Measurements from ENCODE around the gene RBM28.
A peak's percentile ranks its signal among the peaks of the same experiment; 100 is the strongest.

RBM28 gene, protein sequence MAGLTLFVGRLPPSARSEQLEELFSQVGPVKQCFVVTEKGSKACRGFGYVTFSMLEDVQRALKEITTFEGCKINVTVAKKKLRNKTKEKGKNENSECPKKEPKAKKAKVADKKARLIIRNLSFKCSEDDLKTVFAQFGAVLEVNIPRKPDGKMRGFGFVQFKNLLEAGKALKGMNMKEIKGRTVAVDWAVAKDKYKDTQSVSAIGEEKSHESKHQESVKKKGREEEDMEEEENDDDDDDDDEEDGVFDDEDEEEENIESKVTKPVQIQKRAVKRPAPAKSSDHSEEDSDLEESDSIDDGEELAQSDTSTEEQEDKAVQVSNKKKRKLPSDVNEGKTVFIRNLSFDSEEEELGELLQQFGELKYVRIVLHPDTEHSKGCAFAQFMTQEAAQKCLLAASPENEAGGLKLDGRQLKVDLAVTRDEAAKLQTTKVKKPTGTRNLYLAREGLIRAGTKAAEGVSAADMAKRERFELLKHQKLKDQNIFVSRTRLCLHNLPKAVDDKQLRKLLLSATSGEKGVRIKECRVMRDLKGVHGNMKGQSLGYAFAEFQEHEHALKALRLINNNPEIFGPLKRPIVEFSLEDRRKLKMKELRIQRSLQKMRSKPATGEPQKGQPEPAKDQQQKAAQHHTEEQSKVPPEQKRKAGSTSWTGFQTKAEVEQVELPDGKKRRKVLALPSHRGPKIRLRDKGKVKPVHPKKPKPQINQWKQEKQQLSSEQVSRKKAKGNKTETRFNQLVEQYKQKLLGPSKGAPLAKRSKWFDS

DNA sequence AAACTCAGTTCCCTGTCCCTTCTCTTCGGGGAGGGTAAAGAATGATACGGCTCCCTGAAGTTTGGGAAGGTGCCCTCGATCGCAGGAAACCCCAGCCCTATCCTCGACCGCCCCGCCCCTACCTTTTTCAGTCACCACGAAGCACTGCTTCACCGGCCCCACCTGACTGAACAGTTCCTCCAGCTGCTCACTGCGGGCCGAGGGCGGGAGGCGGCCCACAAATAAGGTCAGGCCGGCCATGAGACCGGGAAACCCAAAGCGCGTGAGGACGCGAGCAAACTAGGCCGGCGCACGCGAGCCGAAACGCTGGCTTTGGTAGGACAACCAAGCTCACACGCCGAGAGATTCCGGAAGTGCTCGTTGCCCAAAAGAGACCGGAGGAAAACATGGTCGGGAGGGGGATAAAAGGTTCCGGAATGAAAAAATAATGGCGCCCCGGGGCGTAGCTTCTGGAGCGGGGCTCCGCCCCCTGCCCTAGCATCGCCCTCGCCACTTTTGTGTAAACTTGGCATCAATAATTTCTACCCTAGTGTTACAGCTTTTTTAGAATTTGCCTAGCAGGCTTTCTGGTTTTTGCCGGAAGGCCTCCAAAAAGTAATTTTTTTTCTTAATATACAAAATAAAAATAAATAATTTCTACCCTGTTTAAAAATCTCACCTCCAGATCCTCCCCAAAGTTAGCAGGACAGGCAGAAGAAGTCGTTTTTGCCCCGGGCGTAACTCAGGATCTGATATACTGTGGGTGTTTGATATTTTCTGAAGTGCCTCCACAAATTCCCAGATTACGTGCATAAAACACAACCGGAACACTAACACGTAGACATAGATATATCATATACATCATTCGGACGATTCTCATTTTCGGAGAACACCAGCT, at the start of gene RBM28:
Gene RBM28, minus strand, starts transcription at position 355 of the 877 bp plus-strand sequence. Its CDS starts 115 bp downstream, at position 240.
- DNase-seq (ENCODE audit: low read depth) = peak; percentile 74

GRCh38 chr7:128392446-128393327, 49.0 kb upstream of the RBM28 start:
- DNase-seq (ENCODE audit: low read depth) = no peak

GRCh38 chr7:128391805-128392204, 48.1 kb upstream of the RBM28 start:
- DNase-seq (ENCODE audit: low read depth) = no peak

DNA sequence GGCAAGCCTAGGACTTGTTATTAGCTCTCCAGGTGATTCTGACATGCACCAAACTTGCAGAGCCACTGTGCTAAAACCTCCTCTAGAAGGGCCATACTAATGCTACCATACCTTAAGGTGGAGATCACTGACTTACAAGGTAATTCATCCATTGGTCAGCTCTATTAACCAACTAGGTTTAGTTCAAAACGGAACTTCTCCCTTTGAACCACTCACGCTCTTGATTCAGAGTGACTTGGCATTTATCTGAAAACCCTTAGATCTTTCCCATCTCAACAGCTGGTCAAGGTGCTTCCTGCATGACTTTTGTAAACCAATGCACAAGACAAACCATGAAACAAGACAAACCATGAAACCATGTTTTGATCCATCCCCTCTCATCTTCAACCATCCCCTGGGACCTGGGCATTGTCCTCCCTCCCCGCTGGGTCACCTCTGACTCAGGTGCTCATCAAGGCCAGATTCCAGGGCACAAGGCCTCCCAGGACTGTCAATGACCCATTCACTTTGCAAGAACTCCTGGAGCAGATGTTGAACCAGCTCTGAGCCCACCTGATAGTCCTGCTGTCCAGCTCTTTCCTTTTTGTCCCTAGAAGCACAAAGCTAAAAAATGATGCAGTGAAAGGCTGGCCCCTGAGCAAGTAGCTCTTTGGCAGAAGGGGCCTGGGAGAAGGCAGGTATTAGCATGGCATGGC, 47.3 kb upstream of the RBM28 start:
- DNase-seq (ENCODE audit: low read depth) = no peak

DNA sequence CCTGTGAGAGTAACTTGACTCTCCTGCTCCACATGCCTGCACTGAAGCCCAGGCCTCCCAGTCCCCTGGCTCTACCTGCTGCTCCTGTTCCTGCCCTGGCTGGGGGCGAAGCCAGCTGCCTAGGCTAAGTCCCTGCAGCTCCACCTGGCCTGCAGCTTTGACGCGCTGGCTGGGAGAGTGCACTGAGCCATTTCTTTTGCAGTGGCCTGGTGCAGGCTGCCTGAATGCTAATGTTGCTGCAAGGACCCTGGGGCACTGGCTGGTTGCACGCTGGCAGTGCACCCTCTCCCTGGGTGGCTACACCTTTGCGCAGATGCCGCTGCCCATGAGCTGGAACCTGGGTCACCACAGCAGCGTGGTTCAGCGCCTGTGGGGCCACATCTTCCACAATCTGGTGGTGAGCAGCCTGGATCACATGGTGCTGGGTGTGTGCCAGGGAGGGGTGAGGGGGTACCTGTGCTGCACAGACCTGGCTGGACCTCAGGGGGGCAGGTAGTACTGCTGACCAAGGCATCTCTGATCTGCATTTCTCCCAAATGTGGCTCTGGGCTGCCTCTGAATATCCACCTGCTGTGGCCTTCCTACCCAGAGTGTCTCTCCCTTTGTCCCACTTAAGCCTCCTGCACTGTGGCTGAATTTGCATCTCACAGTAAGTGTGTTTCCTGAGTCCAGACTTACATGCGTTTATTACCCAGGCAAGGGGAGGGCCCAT, 46.1 kb upstream of the RBM28 start:
- DNase-seq (ENCODE audit: low read depth) = no peak

GRCh38 chr7:128389085-128389617, 45.4 kb upstream of the RBM28 start:
- no peak for DNase-seq (ENCODE audit: low read depth)

DNA sequence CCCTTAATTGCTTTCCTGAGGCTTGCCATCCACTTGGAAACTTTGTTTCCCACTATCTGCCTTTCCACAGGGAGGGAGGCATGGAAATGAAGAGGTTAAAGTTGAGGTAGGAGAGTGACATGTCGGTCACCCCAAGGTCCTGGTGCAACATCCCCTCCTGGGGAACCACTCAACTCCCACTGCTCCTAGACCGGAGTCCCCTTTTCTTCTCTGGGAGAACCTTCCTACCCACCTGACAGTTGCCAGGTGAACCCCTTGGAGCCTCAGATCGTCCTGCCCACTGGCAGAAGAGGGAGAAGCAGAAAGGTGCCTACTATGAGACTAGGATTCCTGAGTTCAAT, 44.4 kb upstream of the RBM28 start:
- DNase-seq (ENCODE audit: low read depth) = no peak

- DNase-seq (ENCODE audit: low read depth) = peak; percentile 53
Observed at GRCh38 chr7:128387216-128388144, 43.8 kb upstream of the RBM28 start.

DNA sequence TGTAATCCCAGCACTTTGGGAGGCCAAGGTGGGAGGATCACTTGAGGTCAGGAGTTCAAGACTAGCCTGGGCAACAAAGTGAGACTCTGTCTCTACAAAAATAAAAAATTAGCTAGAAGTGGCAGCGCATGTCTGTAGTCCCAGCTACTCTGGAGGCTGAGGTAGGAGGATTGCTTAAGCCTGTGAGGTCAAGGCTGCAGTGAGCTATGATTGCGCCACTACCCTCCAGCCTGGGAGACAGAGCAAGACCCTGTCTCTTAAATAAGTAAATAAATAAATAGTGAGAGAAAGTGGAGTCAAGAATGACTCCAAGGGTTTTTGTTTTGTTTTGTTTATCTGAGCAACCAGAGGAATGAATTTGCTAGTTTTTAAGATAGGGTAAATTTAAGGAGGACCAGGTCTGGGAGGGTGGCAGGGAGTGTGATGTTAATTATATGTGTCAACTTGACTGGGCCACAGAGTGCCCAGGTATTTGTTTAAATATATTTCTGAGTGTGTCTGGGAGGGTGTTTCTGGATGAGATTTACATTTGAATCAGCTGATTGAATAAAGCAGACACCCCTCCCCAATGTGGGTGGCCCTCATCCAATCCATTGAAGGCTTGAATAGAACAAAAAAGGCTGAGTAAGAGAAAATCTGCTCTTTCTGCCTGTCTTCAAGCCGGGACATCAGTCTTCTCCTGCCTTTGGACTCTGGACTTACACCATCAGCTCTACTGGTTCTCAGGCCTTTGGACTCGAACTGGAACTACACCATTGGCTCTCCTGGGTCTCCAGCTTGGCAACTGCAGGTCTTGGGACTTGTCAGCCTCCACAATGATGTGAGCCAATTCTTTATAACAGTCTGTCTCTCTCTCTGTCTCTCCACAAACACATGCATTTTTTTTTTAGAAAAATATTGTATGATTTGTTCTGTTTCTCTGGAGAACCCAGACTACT, 42.5 kb upstream of the RBM28 start:
- DNase-seq (ENCODE audit: low read depth) = no peak

- no peak for DNase-seq (ENCODE audit: low read depth)
Observed at GRCh38 chr7:128384726-128385125, 41.0 kb upstream of the RBM28 start.

DNA sequence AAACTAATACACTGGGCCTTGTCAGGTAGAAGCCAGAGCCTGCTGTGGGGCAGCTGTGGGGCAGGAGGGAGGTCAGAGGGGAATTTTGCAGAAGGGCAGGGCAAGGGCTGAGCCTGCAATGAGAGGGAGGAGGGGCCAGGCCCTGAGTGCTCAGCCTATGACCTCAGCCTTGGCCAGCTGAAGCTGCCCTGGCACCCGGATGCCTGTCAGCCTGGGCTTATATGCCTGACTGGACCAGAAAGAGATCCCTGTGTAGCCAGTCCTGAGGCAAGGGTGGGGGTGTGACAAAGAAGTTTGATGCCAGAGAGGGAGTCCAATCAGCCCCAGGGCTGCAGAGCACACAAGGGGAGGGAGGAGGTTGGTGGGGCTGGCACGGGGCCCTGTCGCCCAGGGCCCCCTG, 40.1 kb upstream of the RBM28 start:
- DNase-seq (ENCODE audit: low read depth) = no peak

DNA sequence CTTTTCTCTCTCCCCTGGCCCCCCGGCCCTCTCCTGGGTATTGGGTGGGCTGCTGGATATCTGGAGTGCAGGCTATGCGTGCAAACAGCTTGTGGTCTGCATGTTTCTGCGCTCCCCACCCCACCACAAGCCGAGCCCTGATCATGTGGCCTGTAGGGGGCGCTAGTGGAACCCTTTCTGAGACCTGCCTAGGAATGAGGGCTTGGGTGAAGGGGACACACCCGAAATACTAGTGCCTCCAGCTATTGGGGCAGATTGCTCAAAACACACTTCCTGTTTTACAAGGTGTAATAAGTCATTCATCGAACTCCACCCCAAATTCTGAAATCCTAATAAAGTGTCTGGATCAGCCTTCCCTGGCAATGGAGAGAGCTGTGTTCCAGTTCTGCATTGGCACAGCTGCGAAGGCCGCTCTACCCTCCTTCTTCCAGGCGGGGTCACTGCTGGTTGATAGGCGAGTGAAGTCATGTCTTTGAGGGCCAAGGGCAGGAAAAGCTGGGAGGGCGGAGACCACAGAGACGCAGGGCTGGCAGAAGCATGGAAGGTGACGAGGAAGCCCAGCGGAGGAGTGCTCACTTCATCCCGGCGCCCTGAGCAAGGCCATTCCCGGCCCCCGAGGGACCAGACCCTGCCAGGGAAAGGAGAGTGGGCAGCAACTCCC, 37.6 kb upstream of the RBM28 start:
- no peak for DNase-seq (ENCODE audit: low read depth)

GRCh38 chr7:128380483-128381106, 36.9 kb upstream of the RBM28 start:
- no peak for DNase-seq (ENCODE audit: low read depth)

DNA sequence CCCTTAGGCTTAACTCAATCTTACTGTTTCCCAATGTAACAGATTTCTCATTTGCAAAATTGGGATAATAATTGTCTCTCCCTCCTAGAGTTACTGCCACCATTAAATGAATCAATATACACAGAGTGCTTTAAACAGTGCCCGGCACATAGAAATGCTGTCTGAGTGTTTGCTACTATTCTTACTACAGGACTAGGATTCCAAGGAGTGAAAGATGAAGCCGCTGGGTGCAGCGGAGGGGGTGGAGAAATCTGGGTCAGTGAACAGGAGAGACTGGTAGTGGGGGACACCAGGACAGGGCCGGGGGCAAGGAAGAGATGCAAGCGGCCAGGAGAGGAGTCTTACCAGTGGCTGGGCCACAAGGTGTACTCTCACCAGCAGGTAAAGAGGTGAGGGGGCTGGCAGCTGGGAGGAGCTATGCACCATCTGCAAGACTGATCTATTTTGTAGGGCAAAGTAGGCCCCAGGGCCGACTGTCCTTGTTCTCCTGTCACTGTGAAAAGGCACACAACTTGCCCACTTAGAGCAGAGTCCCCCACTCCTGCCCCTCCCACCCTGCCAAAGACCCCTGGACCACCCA, 36.3 kb upstream of the RBM28 start:
- no peak for DNase-seq (ENCODE audit: low read depth)

DNA sequence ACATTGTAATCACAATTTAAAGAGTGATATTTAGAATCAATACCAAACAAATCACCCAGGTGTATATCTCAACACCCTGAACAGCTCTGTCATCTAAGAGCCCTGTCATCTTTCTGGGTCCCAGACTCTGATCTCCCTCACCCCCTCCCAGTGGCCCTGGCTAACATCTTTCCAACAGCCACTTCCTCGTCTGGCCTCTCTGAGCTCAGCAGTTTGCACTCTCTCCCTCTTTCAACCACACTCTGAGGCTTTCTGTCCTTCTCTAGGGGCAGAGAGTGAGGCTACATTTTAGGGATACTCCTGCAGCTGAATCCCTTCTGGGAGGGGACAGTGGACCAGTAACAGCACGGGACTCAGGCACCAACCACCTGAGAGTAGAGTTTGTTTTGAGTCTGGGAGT, 34.9 kb upstream of the RBM28 start:
- no peak for DNase-seq (ENCODE audit: low read depth)

GRCh38 chr7:128376077-128376476, 32.4 kb upstream of the RBM28 start:
- DNase-seq (ENCODE audit: low read depth) = no peak
